Calu3 (cell line): ENCODE data around the gene MYOM1. TPM values are rescaled to one million over a fixed set of nuclear protein-coding genes. Genes with fewer than 3 reads are reported as not detected.

Experiments
- BruUV-seq: library from RNA; stranded (reverse); fragments of 400-500 nt; replicated peaks from 2 replicates; lab custom pipeline; 2021; lab: Mats Ljungman, UMichigan
- CTCF ChIA-PET: fragments of 300-600 bp; sonication (Branson Sonifier 250); formaldehyde crosslinking; loops from one replicate; lab custom pipeline; 2022; ENCODE audit warnings: antibody characterized with exemption; lab: Charles Lee
- DNase-seq: peaks from one replicate; pipeline ENCODE4 v3.0.0; 2022
- H3K27ac Mint-ChIP-seq: one replicate; pipeline ENCODE4 v1.8.0; 2022; ENCODE audit warnings: mixed read lengths; ENCODE audit not compliant: unreplicated experiment
- H3K27me3 Mint-ChIP-seq: one replicate; pipeline ENCODE4 v1.8.0; 2022; ENCODE audit warnings: mixed read lengths; ENCODE audit not compliant: unreplicated experiment
- H3K36me3 Mint-ChIP-seq: one replicate; pipeline ENCODE4 v1.8.0; 2022; ENCODE audit warnings: mild to moderate bottlenecking, moderate library complexity, mixed read lengths; ENCODE audit not compliant: insufficient read depth, unreplicated experiment
- H3K4me1 Mint-ChIP-seq: one replicate; pipeline ENCODE4 v1.8.0; 2022; ENCODE audit warnings: mild to moderate bottlenecking, low read depth, mixed read lengths; ENCODE audit not compliant: unreplicated experiment
- H3K4me3 Mint-ChIP-seq: one replicate; pipeline ENCODE4 v1.8.0; 2022; ENCODE audit warnings: mild to moderate bottlenecking, low read depth, moderate library complexity, mixed read lengths; ENCODE audit not compliant: unreplicated experiment
- H3K9me3 Mint-ChIP-seq: one replicate; pipeline ENCODE4 v1.8.0; 2022; ENCODE audit warnings: low read depth, mixed read lengths; ENCODE audit not compliant: unreplicated experiment
- CTCF ChIP-seq: fragments of 200-600 bp; IDR thresholded peaks from one replicate; pipeline ENCODE4 v1.8.0; 2022; ENCODE audit warnings: antibody characterized with exemption; ENCODE audit not compliant: unreplicated experiment
- intact Hi-C: fragments of 100-400 bp; cut with micrococcal nuclease; formaldehyde crosslinking; loops from one replicate; pipeline ENCODE4 v1.10.0; 2022; ENCODE audit not compliant: unreplicated experiment
- total RNA-seq: library from RNA; stranded (reverse); gene quantifications from 2 replicates; pipeline ENCODE4 v1.2.3, GENCODE V29; 2022

MYOM1 gene
- total RNA-seq, 1 experiment from 2014 or later, result 16.5 TPM

- Mint-ChIP-seq H3K4me3 (no peak overlapping the region), H3K36me3 (peaks cover 1% of the 10 kb centered on the region), H3K4me1 (no peaks in the 10 kb centered on the region), H3K27me3 (no peaks in the 10 kb centered on the region), H3K27ac (no peak overlapping the region), H3K9me3 (no peaks in the 10 kb centered on the region)
- intact Hi-C loops, result no loop called here
- BruUV-seq, result no TSS peak
- CTCF ChIA-PET, result no interaction called here
- DNase-seq, result no peak
- TF ChIP-seq CTCF, result no peak
Observed at GRCh38 chr18:3130344-3130743, 89.4 kb downstream of the MYOM1 start.

GRCh38 chr18:3129053-3129864 lies 90.5 kb downstream of the MYOM1 start:
- no peak overlapping the region for H3K27ac Mint-ChIP-seq
- intact Hi-C loops, result no loop called here
- no peaks in the 10 kb centered on the region for H3K9me3 Mint-ChIP-seq
- no peak overlapping the region for H3K4me3 Mint-ChIP-seq
- H3K27me3 Mint-ChIP-seq, result no peaks in the 10 kb centered on the region
- peak; percentile 40 for DNase-seq
- CTCF ChIA-PET, result no interaction called here
- no peaks in the 10 kb centered on the region for H3K36me3 Mint-ChIP-seq
- peak; percentile 56 for TF ChIP-seq CTCF
- no TSS peak for BruUV-seq
- H3K4me1 Mint-ChIP-seq, result no peaks in the 10 kb centered on the region

GRCh38 chr18:3126457-3127097 lies 93.2 kb downstream of the MYOM1 start:
- H3K27ac Mint-ChIP-seq, result no peak overlapping the region
- no peak for DNase-seq
- BruUV-seq, result no TSS peak
- no peaks in the 10 kb centered on the region for H3K36me3 Mint-ChIP-seq
- CTCF ChIA-PET, result no interaction called here
- intact Hi-C loops, result no loop called here
- no peak overlapping the region for H3K4me3 Mint-ChIP-seq
- H3K9me3 Mint-ChIP-seq, result no peaks in the 10 kb centered on the region
- H3K4me1 Mint-ChIP-seq, result no peaks in the 10 kb centered on the region
- TF ChIP-seq CTCF, result no peak
- H3K27me3 Mint-ChIP-seq, result no peaks in the 10 kb centered on the region

- intact Hi-C loops, result loop anchor here (5.0 kb wide), 1 partner anchor 122 kb away; the partner anchor contains the start of gene MYL12A
- H3K4me1 Mint-ChIP-seq, result peaks cover 8% of the 10 kb centered on the region
- no TSS peak for BruUV-seq
- no peaks in the 10 kb centered on the region for H3K9me3 Mint-ChIP-seq
- no peak for TF ChIP-seq CTCF
- no peak overlapping the region for H3K27ac Mint-ChIP-seq
- CTCF ChIA-PET, result interaction anchor here (0.6 kb wide), 1 partner anchor 16 kb away, joined by 3 read pairs; no protein-coding TSS in a partner anchor
- DNase-seq, result no peak
- H3K36me3 Mint-ChIP-seq, result no peaks in the 10 kb centered on the region
- no peaks in the 10 kb centered on the region for H3K27me3 Mint-ChIP-seq
- no peak overlapping the region for H3K4me3 Mint-ChIP-seq
Observed at GRCh38 chr18:3124822-3125221, 94.9 kb downstream of the MYOM1 start.
